Omental fat pad (tissue), 4 donors: ENCODE measurements around the gene GNB5. TPM values are rescaled to one million over a fixed set of nuclear protein-coding genes. Genes with fewer than 3 reads are reported as not detected.

ENCODE experiments used
- ATAC-seq: fragments of 150-250 bp; one replicate; pipeline ENCODE4 v1.9.1; 2016; ENCODE audit warnings: mild to moderate bottlenecking, moderate library complexity; ENCODE audit not compliant: low FRiP score
- DNase-seq: peaks from one replicate; pipeline ENCODE4 v3.0.0-alpha.2; 2019; ENCODE audit warnings: low spot score
- CTCF ChIP-seq, 3 donors: fragments of 450-650 bp; IDR thresholded peaks; one replicate each; pipeline ENCODE4 v1.5.1; 2016 to 2017; ENCODE audit warnings: antibody characterized with exemption in 3 of 3, mild to moderate bottlenecking in 3 of 3, moderate library complexity in 2 of 3
- total RNA-seq, 4 donors: library from RNA; depleted of rRNA; stranded (reverse); fragments of >200 nt; gene quantifications; one replicate each; pipeline ENCODE4 v1.1.0, GENCODE V29; 2016

The GNB5 gene
- total RNA-seq, 4 donors from 2014 or later, result 17.2 to 27.1 (median 19.3) TPM

DNA sequence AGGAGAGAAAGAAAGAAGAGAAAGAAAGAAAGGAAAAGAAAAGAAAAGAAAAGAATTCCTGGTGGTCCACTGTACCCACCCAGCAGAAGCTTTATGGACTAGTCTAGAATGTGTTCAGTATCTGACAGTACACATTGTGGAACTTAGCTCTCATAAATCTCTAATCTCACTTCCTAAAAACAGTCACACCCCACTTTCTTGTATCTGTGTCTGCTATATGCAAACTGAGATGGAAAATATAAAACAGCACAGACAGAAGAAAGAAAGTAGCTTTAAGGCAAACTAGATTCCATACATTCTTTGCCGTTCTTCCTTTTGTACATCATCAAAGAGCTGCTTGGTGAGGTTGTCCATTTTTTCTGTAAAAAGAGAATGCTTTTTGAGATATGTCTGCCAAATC is 41.1 kb upstream of the GNB5 start:
- ATAC-seq (no peak), DNase-seq (no peak)
- TF ChIP-seq CTCF (IDR thresholded peaks at IDR 0.05), result no peak

DNA sequence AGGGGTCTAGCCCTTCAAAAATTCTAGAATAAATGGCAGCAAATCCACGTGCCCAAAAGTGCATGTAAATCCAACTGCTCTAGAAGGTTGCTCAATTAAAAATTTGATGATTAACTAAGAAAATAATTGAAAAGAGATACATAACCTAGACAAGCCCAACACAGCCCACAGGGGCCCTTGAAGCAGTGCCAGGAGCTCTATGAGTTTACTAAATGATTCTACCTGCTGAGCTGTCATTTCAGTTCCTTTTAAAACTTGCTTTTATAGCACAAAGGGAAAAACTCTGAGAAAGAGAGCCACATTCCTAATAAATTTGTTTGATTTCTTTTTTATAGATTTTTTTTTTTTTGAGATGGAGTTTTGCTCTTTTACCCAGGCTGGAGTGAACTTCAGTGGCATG is 38.9 kb upstream of the GNB5 start:
- DNase-seq (no peak), ATAC-seq (no peak)
- no peak for TF ChIP-seq CTCF (IDR thresholded peaks at IDR 0.05)

DNA sequence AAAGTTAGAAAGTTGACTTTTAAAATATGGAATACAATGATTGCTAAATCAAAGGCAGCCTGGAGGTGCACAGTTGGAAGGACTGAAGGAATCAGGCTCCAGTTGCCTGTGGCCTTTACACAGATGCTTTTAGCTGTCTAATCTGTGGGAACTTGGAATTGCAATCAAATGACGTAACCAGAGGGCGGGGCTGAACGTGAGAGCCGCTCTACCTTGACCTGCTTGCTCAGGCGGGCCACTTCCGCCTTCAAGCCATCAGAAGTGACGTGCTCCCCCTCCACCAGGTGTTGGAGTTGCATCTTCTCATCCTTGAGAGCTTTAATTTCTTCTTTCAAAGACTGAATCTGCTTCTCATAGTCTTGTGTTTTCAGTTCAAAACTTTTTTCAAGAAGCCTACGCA is 37.7 kb upstream of the GNB5 start:
- TF ChIP-seq CTCF (IDR thresholded peaks at IDR 0.05), result no peak
- no peak for ATAC-seq
- no peak for DNase-seq

DNA sequence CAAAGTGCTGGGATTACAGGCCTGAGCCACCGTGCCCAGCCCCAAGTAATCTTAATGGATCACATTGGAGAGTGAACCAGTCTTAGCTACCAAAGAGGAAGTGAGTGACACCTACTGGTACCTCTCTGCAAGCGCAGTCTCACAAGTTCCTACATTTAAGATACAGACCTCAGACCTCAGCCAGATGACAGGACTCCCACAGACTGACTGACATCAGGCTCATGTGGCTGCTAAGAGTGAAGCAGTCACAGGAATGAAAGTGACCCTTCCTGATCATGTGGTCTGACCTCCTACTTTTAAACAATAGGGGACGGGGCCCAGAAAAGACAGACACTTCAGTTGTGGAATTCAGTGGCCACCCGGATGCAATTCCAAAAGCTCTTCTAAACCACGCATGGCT is 36.3 kb upstream of the GNB5 start:
- ATAC-seq, result peak; percentile 80
- no peak for TF ChIP-seq CTCF (IDR thresholded peaks at IDR 0.05)
- DNase-seq, result no peak

GRCh38 chr15:52225230-52225629 is 34.0 kb upstream of the GNB5 start:
- no peak for TF ChIP-seq CTCF (IDR thresholded peaks at IDR 0.05)
- no peak for DNase-seq
- no peak for ATAC-seq

DNA sequence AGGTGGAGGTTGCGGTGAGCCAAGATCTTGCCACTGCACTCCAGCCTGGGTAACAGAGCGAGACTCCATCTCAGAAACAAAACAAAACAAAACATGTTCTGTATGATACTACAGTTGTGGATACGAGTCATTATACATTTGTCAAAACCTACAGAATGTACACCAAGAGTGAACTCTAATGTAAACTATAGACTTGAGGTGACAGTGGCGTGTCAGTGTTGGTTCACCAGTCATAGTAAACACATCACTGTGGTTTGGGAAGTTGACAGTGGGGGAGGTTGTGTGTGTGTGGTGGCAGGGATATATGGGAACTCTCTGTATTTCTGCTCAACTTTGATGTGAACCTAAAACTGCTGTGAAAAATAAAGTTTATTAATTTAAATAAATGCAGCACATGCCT is 33.0 kb upstream of the GNB5 start:
- ATAC-seq (no peak), DNase-seq (no peak)
- no peak for TF ChIP-seq CTCF (IDR thresholded peaks at IDR 0.05)

GRCh38 chr15:52221730-52222129 is 30.5 kb upstream of the GNB5 start:
- TF ChIP-seq CTCF (IDR thresholded peaks at IDR 0.05), result no peak
- DNase-seq (no peak), ATAC-seq (no peak)
